ENCODE measurements around the gene RABGAP1L.

GRCh38 chr1:174916846-174917245 lies 757.5 kb downstream of the RABGAP1L start:
- TF ChIP-seq CTCF (IDR thresholded peaks at IDR 0.05) (no peak), POLR2A (IDR thresholded peaks at IDR 0.05) (no peak)

All from lower leg skin (tissue), 3 donors.